Stimulated activated CD4-positive, alpha-beta T cell treated with anti-CD3 and anti-CD28 coated beads, Interleukin-4, amount 100 ng/mL, for 4 hours (primary cell): ENCODE data around the gene ZNF362.

Experiments used
- DNase-seq, 2 experiments: peaks; one replicate each; pipeline ENCODE4 v3.0.0-alpha.2; 2020

ZNF362 gene

GRCh38 chr1:33311706-33312412 is 55.6 kb downstream of the ZNF362 start:
- no peak for DNase-seq

GRCh38 chr1:33312413-33312749 is 56.1 kb downstream of the ZNF362 start:
- no peak for DNase-seq

GRCh38 chr1:33314416-33314815 is 58.1 kb downstream of the ZNF362 start:
- DNase-seq = no peak

- no peak for DNase-seq
Observed at GRCh38 chr1:33316601-33317000, 60.3 kb downstream of the ZNF362 start.

GRCh38 chr1:33317354-33317753 is 61.1 kb downstream of the ZNF362 start:
- no peak for DNase-seq

GRCh38 chr1:33317946-33318345 is 61.7 kb downstream of the ZNF362 start:
- no peak for DNase-seq

- no peak for DNase-seq
Observed at GRCh38 chr1:33319186-33319948, 63.1 kb downstream of the ZNF362 start.

- no peak for DNase-seq
Observed at GRCh38 chr1:33319949-33320618, 63.8 kb downstream of the ZNF362 start.

- DNase-seq = no peak
Observed at GRCh38 chr1:33320619-33321165, 64.4 kb downstream of the ZNF362 start, which contains the start of gene A3GALT2. A3GALT2 (minus strand) TSS chr1:33321098; CDS start chr1:33321098, 0 bp downstream.

- no peak for DNase-seq
Observed at GRCh38 chr1:33321178-33321577, 64.9 kb downstream of the ZNF362 start.

- no peak for DNase-seq
Observed at GRCh38 chr1:33322109-33322508, 65.8 kb downstream of the ZNF362 start.

- no peak for DNase-seq
Observed at GRCh38 chr1:33322870-33323585, 66.7 kb downstream of the ZNF362 start.

GRCh38 chr1:33323663-33324477 is 67.6 kb downstream of the ZNF362 start:
- DNase-seq = no peak

- no peak for DNase-seq
Observed at GRCh38 chr1:33324677-33325575, 68.6 kb downstream of the ZNF362 start.

- no peak for DNase-seq
Observed at GRCh38 chr1:33326785-33327184, 70.5 kb downstream of the ZNF362 start.

GRCh38 chr1:33327587-33328325 is 71.5 kb downstream of the ZNF362 start:
- DNase-seq = no peak

- no peak for DNase-seq
Observed at GRCh38 chr1:33328817-33329216, 72.5 kb downstream of the ZNF362 start.

- no peak for DNase-seq
Observed at GRCh38 chr1:33329600-33330305, 73.5 kb downstream of the ZNF362 start.

- DNase-seq = no peak
Observed at GRCh38 chr1:33330361-33330890, 74.1 kb downstream of the ZNF362 start.
